IMR-90 (cell line): ENCODE data around the gene HDAC9. TPM values are rescaled to one million over a fixed set of nuclear protein-coding genes. Genes with fewer than 3 reads are reported as not detected.

Experiments
- ATAC-seq: fragments of 200-7000 bp; cut with Tn5 transposase; 2 replicates; pipeline ENCODE4 v1.9.1; 2020; ENCODE audit warnings: low read depth, mild to moderate bottlenecking, moderate library complexity
- BruUV-seq: library from RNA; stranded (reverse); fragments of 400-500 nt; replicated peaks from 2 replicates; lab custom pipeline; 2021; lab: Mats Ljungman, UMichigan
- CTCF ChIA-PET: fragments of 300-600 bp; formaldehyde crosslinking; extraction: SDS; loops from one replicate; lab custom pipeline; 2021; ENCODE audit warnings: antibody characterized with exemption; lab: Yijun Ruan, JAX
- POLR2A ChIA-PET: fragments of 300-600 bp; sonication (Branson Sonifier 250); formaldehyde crosslinking; loops from one replicate; lab custom pipeline; 2022; ENCODE audit warnings: antibody characterized with exemption; ENCODE audit not compliant: unreplicated experiment; lab: Charles Lee
- DNase-seq: peaks from one replicate; pipeline ENCODE4 v3.0.0; 2013
- H2AFZ ChIP-seq: replicated peaks from 2 replicates; pipeline ENCODE3; 2013; ENCODE audit warnings: low read length, mild to moderate bottlenecking; ENCODE audit not compliant: poor library complexity
- H2AK5ac ChIP-seq: 2 replicates; pipeline ENCODE4 v1.6.1; 2013; ENCODE audit warnings: low read depth, low read length, inconsistent platforms
- H2AK9ac ChIP-seq: replicated peaks from 2 replicates; pipeline ENCODE3; 2013; ENCODE audit warnings: mild to moderate bottlenecking, low read depth, low read length, moderate library complexity; ENCODE audit not compliant: poor library complexity
- H2BK120ac ChIP-seq: 2 replicates; pipeline ENCODE4 v1.6.1; 2013; ENCODE audit warnings: low read depth, low read length, inconsistent platforms
- H2BK15ac ChIP-seq: 3 replicates; pipeline ENCODE4 v1.6.1; 2013; ENCODE audit warnings: low read depth, low read length, inconsistent platforms
- H2BK20ac ChIP-seq: 2 replicates; pipeline ENCODE4 v1.6.1; 2013; ENCODE audit warnings: low read depth, mild to moderate bottlenecking, inconsistent platforms, low read length, moderate library complexity
- H2BK5ac ChIP-seq: 2 replicates; pipeline ENCODE4 v1.6.1; 2013; ENCODE audit warnings: mild to moderate bottlenecking, low read depth, low read length, inconsistent platforms; ENCODE audit not compliant: poor library complexity, severe bottlenecking
- H3K14ac ChIP-seq: replicated peaks from 2 replicates; pipeline ENCODE4 v1.6.1; 2013; ENCODE audit warnings: low read depth, low read length, inconsistent platforms
- H3K18ac ChIP-seq: 2 replicates; pipeline ENCODE4 v1.6.1; 2013; ENCODE audit warnings: low read depth, low read length, control low read depth
- H3K23ac ChIP-seq: 2 replicates; pipeline ENCODE4 v1.6.1; 2013; ENCODE audit warnings: low read depth, low read length, inconsistent platforms
- H3K27ac ChIP-seq: 2 replicates; pipeline ENCODE4 v1.5.1; 2013; ENCODE audit warnings: mild to moderate bottlenecking, control low read depth, low read length; ENCODE audit not compliant: insufficient read depth
- H3K27me3 ChIP-seq: 2 replicates; pipeline ENCODE4 v1.6.1; 2013; ENCODE audit warnings: low read length; ENCODE audit not compliant: control insufficient read depth, insufficient read depth
- H3K36me3 ChIP-seq: 2 replicates; pipeline ENCODE4 v1.6.1; 2013; ENCODE audit warnings: low read length, mixed read lengths; ENCODE audit not compliant: control insufficient read depth, insufficient read depth
- H3K4ac ChIP-seq: 2 replicates; pipeline ENCODE4 v1.6.1; 2013; ENCODE audit warnings: low read depth, low read length, inconsistent platforms
- H3K4me1 ChIP-seq: 2 replicates; pipeline ENCODE4 v1.6.1; 2013; ENCODE audit warnings: low read length, mixed read lengths; ENCODE audit not compliant: control insufficient read depth, insufficient read depth
- H3K4me2 ChIP-seq: 2 replicates; pipeline ENCODE4 v1.6.1; 2013; ENCODE audit warnings: low read depth, mild to moderate bottlenecking, control low read depth, low read length, moderate library complexity
- H3K4me3 ChIP-seq: 2 replicates; pipeline ENCODE4 v1.5.1; 2013; ENCODE audit warnings: low read depth, mild to moderate bottlenecking, control low read depth, low read length, moderate library complexity; ENCODE audit not compliant: insufficient read depth
- H3K56ac ChIP-seq: 2 replicates; pipeline ENCODE4 v1.6.1; 2013; ENCODE audit warnings: low read length, inconsistent platforms; ENCODE audit not compliant: insufficient read depth; ENCODE audit errors: extremely low read depth
- H3K79me1 ChIP-seq, 2 experiments: 2 replicates each; pipeline ENCODE4 v1.6.1; 2013; ENCODE audit warnings: low read length in 2 of 2, inconsistent platforms in 1 of 2, low read depth in 1 of 2
- H3K9ac ChIP-seq: 2 replicates; pipeline ENCODE4 v1.6.1; 2013; ENCODE audit warnings: low read depth, low read length, control low read depth
- H3K9me1 ChIP-seq: 2 replicates; pipeline ENCODE4 v1.6.1; 2013; ENCODE audit warnings: low read length, inconsistent platforms; ENCODE audit not compliant: insufficient read depth
- H3K9me3 ChIP-seq: 2 replicates; pipeline ENCODE4 v1.6.1; 2013; ENCODE audit warnings: low read length; ENCODE audit not compliant: control insufficient read depth, insufficient read depth
- H4K20me1 ChIP-seq: 2 replicates; pipeline ENCODE4 v1.6.1; 2013; ENCODE audit warnings: low read length, inconsistent platforms; ENCODE audit not compliant: insufficient read depth
- H4K5ac ChIP-seq: 2 replicates; pipeline ENCODE4 v1.6.1; 2013; ENCODE audit warnings: mild to moderate bottlenecking, low read depth, low read length, control low read depth
- H4K8ac ChIP-seq, 2 experiments: 2 replicates each; pipeline ENCODE4 v1.6.1; 2013; ENCODE audit warnings: low read depth in 2 of 2, low read length in 2 of 2, control low read depth in 1 of 2, inconsistent platforms in 1 of 2
- H4K91ac ChIP-seq: 2 replicates; pipeline ENCODE4 v1.6.1; 2013; ENCODE audit warnings: low read depth, low read length, inconsistent platforms; ENCODE audit not compliant: insufficient read depth
- CHD1 ChIP-seq: IDR thresholded peaks from 2 replicates; pipeline ENCODE4 v1.6.1; 2012; ENCODE audit warnings: low read depth, low read length, improper control_type of control experiment
- ELK1 ChIP-seq: fragments of 150-350 bp; IDR thresholded peaks from 2 replicates; pipeline ENCODE4 v1.6.1; 2016; ENCODE audit warnings: low read depth, mild to moderate bottlenecking, low read length, moderate library complexity, borderline replicate concordance
- RCOR1 ChIP-seq: IDR thresholded peaks from 2 replicates; pipeline ENCODE4 v1.6.1; 2012; ENCODE audit warnings: mild to moderate bottlenecking, low read length, improper control_type of control experiment; ENCODE audit not compliant: insufficient replicate concordance
- WGBS, 2 experiments: methylation state at CpG; one replicate each; pipeline versions ENCODE4 v1.1.5 to v1.1.7; 2013; ENCODE audit warnings: missing lambda C conversion rate in 2 of 2; ENCODE audit not compliant: insufficient read length in 1 of 2; ENCODE audit errors: extremely low coverage in 2 of 2; 5-methylcytosine and 5-hydroxymethylcytosine counted together
- dilution Hi-C: fragments of 300-500 bp; cut with HindIII; formaldehyde crosslinking; loops from one replicate; pipeline ENCODE4 v1.14.3; 2018; ENCODE audit warnings: low sequenced_read_pairs; ENCODE audit not compliant: unreplicated experiment
- in situ Hi-C: fragments of 300-500 bp; cut with MboI; formaldehyde crosslinking; loops from 3 replicates; pipeline ENCODE4 v1.14.3; 2019; ENCODE audit warnings: low sequenced_read_pairs, inconsistent platforms, mixed read lengths
- intact Hi-C: fragments of 100-400 bp; cut with micrococcal nuclease; formaldehyde crosslinking; loops from 2 replicates; pipeline ENCODE4 v1.10.0; 2022
- polyA plus RNA-seq, 3 experiments: library from polyadenylated mRNA; depleted of rRNA; stranded (reverse); fragments of >200 nt; gene quantifications; 2 replicates each; pipeline ENCODE4 v1.2.3, GENCODE V29; 2012; ENCODE audit warnings: low replicate concordance in 1 of 3
- total RNA-seq: library from RNA; depleted of rRNA; stranded (reverse); fragments of >200 nt; gene quantifications from 2 replicates; pipeline ENCODE4 v1.2.3, GENCODE V29; 2012

Gene HDAC9
- total and polyA plus RNA-seq, 2 of the 4 experiments (the other 2 are of a cell fraction): 4.3 to 24.7 TPM

- H3K4me1 ChIP-seq: no peaks in the 10 kb centered on the region
- WGBS, 2 experiments: 100% methylated on average over 2 of the region's 5 CpGs; no CpG with 5 or more reads in 1 of the 2 experiments
- in situ Hi-C loops: no loop called here
- no peak overlapping the region for H3K56ac ChIP-seq
- TF ChIP-seq ELK1 (no peak), CHD1 (no peak), RCOR1 (no peak)
- no peak overlapping the region for H2AFZ ChIP-seq
- H3K4ac ChIP-seq: no peak overlapping the region
- no peak overlapping the region for H2BK120ac ChIP-seq
- no peak overlapping the region for H3K23ac ChIP-seq
- CTCF ChIA-PET: no interaction called here
- no peak overlapping the region for H2BK5ac ChIP-seq
- no peak overlapping the region for H3K4me3 ChIP-seq
- H4K91ac ChIP-seq: no peak overlapping the region
- H3K36me3 ChIP-seq: no peaks in the 10 kb centered on the region
- no peak overlapping the region for H3K27ac ChIP-seq
- no peak overlapping the region for H3K14ac ChIP-seq
- no peaks in the 10 kb centered on the region for H3K9me1 ChIP-seq
- H3K79me1 ChIP-seq: no peaks in the 10 kb centered on the region
- H4K8ac ChIP-seq: no peak overlapping the region
- no peak overlapping the region for H2BK20ac ChIP-seq
- no peak for ATAC-seq
- no peak overlapping the region for H3K9ac ChIP-seq
- no peak overlapping the region for H2AK5ac ChIP-seq
- intact Hi-C loops: no loop called here
- dilution Hi-C loops: no loop called here
- H2BK15ac ChIP-seq: no peak overlapping the region
- no TSS peak for BruUV-seq
- H2AK9ac ChIP-seq: no peak overlapping the region
- H3K18ac ChIP-seq: no peak overlapping the region
- H4K20me1 ChIP-seq: no peaks in the 10 kb centered on the region
- no peak for DNase-seq
- H3K9me3 ChIP-seq: no peaks in the 10 kb centered on the region
- no peak overlapping the region for H3K4me2 ChIP-seq
- H3K27me3 ChIP-seq: no peaks in the 10 kb centered on the region
- POLR2A ChIA-PET: no interaction called here
- H4K5ac ChIP-seq: no peak overlapping the region
Observed at GRCh38 chr7:18786196-18786727, 290.7 kb downstream of the HDAC9 start.
